Measurements from ENCODE around the gene PPIL4.

The PPIL4 gene

GRCh38 chr6:149476789-149477455, 68.9 kb downstream of the PPIL4 start:
- DNase-seq (ENCODE audit: low read depth) = no peak
- no peak overlapping the region for H3K4me3 ChIP-seq (ENCODE audit: low read depth, low read length)
- no peak for TF ChIP-seq CTCF (IDR thresholded peaks at IDR 0.05; ENCODE audit: low read depth, low read length, missing control alignments)

DNA sequence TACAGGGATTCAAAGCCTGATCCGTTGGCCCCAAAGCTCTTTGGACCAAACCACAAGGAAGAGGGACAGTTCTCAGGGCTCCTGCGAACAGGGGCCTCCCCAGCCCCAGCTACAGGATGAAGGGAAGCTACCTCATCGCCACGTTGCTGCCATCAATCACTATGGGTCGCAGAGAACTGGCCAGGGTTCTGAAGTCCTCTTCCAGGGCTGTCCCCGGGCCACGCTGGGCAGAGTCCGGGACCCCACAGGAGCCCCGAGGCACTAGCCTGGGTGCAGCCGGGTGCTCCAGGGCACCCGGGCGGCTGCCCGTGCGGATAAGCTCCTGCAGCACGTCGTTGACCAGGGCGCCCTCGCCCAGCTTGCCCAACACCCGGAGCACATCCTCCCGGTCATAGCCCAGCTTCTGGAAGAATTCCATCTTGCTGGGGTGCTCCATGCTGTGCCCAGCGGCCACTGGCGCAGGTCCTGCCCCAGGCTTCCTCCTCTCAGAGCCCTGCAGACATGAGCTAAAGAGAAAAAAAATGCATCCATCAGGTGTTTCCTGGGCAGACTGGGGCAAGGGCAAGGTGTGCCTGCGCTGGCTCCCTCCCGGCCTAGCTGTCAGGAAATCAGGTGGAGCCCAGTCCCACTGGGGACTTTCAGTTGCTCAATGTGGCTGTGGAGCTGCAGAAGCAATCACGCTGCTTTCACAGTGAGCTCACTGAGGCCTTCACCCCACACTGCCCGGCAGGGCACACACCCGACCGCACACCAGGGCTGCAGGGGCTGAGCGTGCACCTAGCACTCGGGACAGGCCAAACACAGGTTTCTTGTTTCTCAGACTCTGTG, 71.5 kb downstream of the PPIL4 start:
- no peak for TF ChIP-seq CTCF (IDR thresholded peaks at IDR 0.05; ENCODE audit: low read depth, low read length, missing control alignments)
- DNase-seq (ENCODE audit: low read depth) = no peak
- H3K4me3 ChIP-seq (ENCODE audit: low read depth, low read length) = peak overlapping the region; percentile 13; the same call in 1 of the 2 replicates

DNA sequence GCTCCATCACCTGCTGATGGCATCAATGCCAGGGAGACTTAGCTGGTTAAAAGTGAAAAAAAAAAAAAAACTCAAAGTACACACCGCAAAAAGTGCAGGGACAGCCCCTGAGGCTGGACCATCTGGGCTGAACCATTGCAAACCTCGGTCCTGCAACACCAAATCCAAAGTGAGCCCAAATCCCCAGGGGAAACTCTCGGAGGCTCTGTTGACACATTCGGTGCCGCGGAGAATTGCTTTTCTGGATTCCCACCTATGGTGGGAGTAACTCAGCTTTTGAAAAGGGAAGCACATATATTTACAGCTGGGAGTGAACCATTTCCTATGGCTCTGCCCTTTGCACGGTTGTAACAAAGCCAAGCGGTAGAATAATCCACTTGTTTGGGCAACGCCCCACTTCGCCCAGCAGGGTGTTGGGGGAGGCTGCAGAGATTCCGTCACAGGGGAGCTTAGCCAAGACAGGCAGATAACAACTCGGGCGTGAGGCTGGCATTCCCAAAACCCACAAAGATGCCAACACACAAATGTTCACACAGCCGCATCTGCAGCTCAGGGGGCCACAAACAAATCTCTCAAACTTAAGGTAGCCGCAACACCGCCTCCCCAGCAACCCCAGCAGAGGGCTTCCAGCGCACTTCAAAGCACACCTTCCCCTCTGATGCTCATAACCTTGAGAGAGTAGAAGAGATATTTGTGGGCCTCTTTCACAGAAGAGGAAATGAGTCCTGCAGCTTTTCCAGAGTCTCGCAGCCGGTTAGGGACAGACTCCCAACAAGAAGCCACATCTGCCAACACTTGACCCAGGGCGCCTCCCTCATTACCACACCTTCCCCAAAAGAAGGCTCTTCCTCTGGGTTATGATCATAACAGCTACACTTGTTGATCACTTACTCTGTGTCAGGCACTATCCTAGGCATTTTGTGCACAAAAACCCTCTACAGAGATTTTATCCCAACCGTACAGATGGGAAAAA, 72.5 kb downstream of the PPIL4 start:
- no peak for DNase-seq (ENCODE audit: low read depth)

GRCh38 chr6:149472241-149472640, 73.6 kb downstream of the PPIL4 start:
- no peak overlapping the region for H3K4me3 ChIP-seq (ENCODE audit: low read depth, low read length)
- no peak for TF ChIP-seq CTCF (IDR thresholded peaks at IDR 0.05; ENCODE audit: low read depth, low read length, missing control alignments)
- DNase-seq (ENCODE audit: low read depth) = no peak

More for the DNA sequence above, 72.5 kb downstream of the PPIL4 start:
- peak; percentile 28 for TF ChIP-seq CTCF (IDR thresholded peaks at IDR 0.05; ENCODE audit: low read depth, low read length, missing control alignments)
- no peak overlapping the region; the same call in 1 of the 2 replicates for H3K4me3 ChIP-seq (ENCODE audit: low read depth, low read length)

DNA sequence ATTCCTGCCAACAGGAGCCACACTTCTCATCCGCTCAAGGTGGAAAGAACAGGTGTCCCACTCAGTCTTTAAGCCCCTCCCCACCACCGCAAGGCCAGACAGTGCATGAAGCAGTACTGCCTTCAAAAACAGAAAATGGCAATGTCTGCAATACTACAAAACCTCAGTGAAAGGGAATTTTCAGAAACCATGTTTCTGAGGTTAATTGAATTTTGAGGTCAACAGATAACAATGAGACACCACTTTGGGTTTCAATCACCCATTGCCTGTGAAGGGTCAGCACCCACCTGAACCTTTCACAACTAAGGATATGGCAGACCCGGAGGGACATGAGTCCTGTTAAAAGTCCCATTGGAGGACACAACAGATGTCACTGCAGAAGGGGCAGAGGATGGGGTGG, 74.0 kb downstream of the PPIL4 start:
- DNase-seq (ENCODE audit: low read depth) = no peak
- no peak for TF ChIP-seq CTCF (IDR thresholded peaks at IDR 0.05; ENCODE audit: low read depth, low read length, missing control alignments)
- H3K4me3 ChIP-seq (ENCODE audit: low read depth, low read length) = no peak overlapping the region

DNA sequence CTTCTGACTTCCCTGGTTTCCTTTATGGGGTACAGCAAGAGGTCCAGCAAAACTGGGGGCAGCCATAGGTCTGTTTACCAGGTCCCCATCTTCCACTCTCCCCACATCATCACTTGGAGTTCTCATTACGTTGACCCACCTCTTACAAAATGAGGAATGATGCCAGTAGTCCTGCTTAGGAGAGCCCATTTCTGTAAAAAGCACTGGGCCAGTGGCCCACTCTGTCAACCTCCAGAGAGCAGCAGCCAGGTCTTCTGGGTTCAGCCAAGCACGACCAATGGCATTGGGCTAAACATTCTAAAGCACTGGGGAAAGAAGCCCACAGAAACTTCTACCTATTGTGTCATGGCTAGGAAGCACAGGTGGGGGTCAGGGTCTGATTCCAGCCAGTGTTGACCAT, 74.9 kb downstream of the PPIL4 start:
- no peak for TF ChIP-seq CTCF (IDR thresholded peaks at IDR 0.05; ENCODE audit: low read depth, low read length, missing control alignments)
- no peak for DNase-seq (ENCODE audit: low read depth)
- H3K4me3 ChIP-seq (ENCODE audit: low read depth, low read length) = no peak overlapping the region

Measured in GM12864 (cell line).